CMK (cell line): Measurements from ENCODE around the gene KMT5B.

Source experiments
- DNase-seq: peaks from one replicate; pipeline ENCODE4 v3.0.0-alpha.2; 2010; ENCODE audit warnings: low read depth

The KMT5B gene

DNA sequence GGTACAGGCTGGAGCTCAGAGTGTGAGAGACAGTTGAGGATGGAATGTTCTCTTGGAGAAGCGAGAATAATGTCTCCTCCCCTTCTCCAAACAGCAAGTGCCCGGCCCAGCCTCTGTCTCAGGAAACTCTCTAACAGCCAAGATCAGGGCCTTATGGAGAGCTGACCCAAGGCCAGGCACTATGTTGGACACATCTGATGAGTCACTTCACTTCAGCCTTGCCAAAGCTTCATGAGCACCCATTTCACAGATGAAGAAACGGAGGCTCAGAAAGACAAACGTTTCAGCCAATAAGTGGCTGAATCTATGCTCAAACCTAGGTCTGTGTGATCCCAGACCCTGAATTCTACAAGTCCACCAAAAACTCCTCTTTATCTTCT, 69.8 kb downstream of the KMT5B start:
- no peak for DNase-seq

DNA sequence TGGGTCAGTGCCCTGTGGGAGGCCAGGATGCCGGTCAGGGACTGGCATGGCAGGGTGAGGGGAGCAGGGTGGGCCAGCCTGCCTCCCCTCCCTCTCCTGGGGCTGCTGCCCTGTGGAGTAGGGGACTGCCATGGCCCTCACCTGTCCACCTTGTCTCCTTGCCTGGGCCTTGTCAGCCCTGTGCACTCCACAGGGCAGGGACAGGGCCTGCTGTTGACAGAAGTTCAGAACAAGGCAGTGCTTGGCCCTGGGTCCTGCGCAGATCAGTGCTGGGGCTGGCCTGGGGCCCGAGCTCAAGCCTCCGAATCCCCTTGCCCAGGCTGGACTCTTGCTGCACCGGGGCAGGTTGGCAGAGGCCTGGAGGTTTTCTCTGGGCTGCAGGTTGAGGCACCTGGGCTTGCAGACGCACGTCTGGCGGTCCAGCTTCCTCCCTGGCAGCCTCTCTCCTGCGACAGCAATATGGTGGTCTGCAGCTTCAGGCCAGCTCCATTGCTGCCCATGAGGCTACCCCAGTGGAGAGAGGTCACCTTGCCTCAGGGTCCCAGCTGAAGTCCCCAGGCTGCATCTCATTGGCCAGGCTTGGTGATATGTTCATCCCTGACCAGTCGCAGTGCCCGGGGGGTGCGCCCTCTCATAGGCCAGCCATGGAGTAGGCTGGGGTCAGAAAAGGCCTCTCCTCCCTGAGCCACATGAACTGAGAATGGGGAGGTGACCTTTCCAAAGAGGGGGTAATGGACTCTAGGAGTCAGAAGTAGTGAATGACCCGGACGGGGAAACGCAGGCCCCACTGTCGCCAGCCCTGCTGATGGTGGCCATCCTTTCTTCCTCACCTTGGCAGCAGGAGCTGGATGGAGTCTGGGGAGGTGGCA, 70.4 kb downstream of the KMT5B start:
- DNase-seq: no peak

DNA sequence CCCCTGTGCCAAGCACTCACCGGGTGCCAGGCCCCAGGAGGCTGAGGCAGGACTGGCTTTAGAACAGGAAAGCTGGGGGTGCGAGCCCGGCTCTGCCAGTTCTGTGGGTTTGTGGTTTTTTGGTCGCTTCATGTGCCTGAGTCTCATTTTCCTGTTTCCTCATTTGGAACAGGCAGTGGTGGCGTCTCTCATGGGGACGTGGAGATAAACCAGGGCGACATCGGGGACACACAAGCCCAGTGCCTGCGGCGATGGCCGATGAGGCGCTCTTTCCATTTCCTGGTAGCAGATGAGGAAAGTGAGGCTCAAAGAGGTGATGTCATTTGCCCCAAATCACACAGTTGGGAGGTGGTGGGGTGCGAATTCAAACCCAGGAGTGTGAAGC, 71.1 kb downstream of the KMT5B start:
- DNase-seq: no peak

DNA sequence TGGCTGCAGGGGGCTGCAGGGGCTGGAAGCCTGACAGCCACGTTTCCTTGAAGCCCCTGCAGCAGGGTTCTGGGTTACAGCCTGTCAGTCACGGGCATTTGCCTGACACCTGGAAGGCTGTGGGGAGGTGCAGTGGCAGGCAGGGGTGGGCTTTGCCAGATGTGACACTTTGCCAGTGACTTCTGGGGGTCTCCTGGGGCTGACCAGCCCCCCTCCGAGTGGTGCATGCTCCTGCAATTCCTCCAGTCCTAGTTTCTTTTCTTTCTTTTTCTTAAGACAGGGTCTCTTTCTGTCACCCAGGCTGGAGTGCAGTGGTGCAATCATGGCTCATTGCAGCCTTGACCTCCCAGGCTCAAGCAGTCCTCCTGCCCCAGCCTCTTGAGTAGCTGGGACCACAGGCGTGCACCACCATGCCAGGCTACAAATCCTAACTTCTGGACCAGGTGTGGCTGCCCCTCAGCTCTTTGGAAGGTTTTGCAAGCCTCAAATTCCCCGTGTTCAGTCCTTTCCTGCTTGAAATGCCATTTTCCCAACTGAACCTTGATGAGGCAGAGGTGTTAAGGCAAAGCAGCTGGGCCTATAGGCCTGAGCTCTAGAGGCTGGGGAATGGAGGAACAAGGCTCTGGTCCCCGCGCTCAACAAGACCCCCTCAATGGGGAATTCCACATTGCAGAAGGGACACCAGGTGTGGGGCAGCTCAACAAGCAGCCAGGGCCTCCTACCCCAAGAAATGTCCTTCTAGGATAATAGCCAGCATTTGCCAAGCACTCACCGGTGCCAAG, 71.7 kb downstream of the KMT5B start:
- no peak for DNase-seq

DNA sequence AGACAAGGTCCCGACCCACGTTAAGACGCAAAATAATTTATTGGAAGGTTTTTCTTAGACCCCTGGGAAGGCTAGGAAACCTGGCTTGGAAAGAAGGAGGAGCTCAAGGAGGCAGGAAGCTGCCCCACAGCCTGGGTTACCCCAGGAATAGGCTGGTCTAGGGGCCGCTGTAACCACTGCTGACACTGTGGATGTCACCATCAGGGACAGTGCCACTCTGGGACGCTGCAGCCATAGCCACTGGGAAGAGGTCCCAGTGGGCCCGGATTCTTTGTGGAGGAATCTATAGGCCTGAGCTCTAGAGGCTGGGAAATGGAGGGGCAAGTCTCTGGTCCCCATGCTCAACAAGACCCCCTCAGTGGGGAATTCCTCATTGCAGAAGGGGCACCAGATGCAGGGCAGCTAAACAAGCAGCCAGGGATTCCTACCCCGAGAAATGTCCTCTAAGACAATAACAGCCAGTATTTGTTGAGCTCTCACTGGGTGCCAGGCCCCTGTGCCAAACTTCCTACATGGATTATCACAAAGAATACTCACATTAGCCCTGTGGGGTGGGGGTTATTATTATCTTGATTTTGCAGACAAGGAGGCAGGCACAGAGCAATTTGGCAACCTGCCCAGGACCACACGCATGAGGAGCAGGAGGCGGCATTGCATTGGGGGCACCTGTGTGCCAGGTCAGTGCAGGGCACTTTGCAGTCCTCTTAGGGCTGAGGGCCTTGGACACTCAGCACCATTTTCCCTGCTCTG, 72.4 kb downstream of the KMT5B start:
- DNase-seq: no peak

DNA sequence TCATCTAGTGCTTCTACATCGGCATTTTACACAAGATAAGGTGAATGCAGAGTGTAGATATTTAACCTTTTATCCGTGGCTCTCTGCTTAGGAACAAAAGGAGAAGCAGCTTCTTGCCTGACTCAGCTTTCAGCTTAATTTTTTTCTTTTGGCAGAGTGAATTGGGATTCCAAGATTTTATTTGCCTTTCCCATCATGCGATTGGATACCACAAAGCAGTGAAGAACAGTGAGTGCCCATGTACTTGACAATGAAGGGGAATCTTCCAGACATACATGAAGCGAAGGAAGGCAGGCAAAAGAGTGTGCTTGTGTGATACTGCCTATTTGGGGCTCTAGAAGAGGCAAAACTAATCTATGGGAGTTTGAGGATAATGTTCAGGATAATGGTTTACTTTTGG, 74.9 kb downstream of the KMT5B start:
- no peak for DNase-seq

DNA sequence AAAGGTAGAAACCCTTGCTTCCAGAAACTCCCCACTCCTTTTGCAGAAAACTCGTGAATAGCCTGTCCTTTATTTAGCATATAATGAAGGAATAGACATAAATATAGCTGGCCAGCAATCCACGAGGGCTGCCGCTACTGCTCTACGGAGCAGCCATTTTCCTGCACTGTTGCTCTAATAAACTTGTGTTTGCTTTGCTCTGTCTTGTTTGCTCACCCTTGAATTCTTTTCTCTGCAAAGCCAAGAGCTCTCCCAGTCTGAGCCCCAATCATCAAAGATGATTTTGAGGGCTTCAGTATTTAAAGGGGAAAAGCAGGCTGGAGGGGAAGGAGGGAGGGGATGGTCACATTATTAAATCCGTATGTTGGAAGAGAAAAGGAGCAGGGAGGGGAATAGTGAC, 75.3 kb downstream of the KMT5B start:
- DNase-seq: no peak

DNA sequence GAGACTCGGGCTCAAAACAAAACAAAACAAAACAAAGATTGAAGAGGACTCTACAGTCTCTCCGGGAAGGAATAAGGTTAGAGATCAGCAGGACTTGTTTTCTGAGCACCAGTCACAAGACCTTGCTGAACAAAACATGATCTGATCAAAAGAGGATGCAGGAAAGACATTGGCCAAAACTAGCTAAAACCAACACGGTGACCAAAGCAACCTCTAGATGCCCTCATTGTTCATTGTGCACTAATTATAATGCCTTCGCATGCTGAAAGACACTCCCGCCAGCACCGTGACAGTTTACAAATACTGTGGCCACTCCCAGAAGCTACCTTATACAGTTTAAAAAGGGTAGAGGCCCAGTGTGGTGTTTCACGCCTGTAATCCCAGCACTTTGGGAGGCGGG, 76.2 kb downstream of the KMT5B start:
- DNase-seq: no peak

DNA sequence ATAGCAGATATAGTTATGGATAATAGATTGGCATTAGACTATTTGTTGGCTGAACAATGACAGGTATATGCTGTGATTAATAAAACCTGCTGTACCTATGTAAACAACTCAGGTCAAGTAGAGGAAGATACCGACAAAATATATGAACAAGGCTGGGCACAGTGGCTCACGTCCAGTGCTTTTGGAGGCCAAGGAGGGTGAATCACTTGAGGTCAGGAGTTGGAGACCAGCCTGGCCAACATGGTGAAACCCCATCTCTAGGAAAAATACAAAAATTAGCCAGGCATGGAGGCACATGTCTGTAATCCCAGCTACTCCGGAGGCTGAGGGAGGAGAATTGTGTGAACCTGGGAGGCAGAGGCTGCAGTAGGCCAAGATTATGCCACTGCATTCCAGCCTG, 77.9 kb downstream of the KMT5B start:
- no peak for DNase-seq

DNA sequence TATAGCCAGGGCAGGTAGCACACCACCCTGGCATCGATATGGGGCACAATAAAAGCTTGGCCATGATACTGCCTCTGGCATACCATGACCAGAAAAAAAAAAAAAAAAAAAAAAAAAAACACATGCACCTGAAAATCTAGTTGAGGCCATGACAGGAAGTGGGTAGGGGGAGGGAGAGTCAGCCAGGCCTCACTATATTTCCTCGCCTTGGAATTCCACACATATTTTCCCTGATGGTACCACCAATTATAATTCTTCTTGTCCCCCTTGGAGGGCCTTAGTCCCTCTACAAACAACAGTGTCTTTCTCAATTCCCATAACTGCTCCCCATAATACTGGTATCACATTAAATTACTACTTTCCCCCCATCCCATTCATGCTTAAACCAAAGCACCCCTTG, 79.3 kb downstream of the KMT5B start:
- no peak for DNase-seq

DNA sequence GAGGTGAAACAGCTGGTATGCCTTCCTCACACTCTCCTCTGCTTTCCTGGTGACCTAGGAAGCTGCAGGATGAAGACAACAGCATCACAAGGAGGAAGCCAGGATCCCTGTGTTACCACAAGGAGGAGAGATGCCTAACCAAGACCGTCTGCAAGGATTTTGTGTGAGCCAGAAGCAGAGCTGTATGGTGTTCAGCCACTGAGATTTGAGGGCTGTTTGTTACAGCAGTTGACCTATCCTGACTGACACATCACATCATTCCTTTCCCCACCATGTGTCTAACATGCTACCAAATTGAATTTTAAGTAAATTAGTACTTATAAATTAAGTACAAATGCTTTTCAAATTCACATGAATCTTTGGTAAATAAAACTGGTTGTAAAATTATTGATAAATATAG, 83.0 kb downstream of the KMT5B start:
- DNase-seq: no peak

DNA sequence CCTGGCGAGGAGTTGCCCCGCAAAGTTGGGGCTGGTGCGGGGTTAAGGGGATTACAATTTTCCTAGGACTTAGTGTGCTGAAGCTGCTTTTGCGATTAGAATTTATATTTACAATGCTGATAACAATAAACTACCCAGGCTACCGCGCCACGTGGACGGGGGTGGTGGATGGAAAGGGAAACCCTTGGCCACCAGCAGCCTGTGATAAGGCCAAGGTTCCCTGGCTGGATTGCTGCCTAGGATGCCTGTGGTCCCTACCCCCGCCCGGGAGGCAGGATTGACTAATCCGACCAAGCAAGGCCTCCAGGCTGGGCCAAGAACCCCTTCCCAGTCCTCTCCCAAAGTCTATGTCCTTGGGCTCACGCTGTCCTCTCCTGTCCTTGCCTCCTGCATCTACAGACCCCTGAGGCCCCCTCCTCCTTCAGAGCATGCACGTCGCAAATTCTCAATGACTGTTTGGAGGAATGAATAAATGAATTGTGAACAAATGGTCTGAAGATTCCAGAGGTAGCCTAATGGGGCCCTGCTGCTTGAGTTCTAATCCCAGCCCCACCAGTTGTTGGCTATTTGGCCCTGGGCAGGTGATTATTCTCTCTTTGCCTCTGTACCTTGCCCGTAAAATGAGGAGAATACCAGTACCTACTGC, 84.3 kb downstream of the KMT5B start:
- DNase-seq: peak; percentile 86

DNA sequence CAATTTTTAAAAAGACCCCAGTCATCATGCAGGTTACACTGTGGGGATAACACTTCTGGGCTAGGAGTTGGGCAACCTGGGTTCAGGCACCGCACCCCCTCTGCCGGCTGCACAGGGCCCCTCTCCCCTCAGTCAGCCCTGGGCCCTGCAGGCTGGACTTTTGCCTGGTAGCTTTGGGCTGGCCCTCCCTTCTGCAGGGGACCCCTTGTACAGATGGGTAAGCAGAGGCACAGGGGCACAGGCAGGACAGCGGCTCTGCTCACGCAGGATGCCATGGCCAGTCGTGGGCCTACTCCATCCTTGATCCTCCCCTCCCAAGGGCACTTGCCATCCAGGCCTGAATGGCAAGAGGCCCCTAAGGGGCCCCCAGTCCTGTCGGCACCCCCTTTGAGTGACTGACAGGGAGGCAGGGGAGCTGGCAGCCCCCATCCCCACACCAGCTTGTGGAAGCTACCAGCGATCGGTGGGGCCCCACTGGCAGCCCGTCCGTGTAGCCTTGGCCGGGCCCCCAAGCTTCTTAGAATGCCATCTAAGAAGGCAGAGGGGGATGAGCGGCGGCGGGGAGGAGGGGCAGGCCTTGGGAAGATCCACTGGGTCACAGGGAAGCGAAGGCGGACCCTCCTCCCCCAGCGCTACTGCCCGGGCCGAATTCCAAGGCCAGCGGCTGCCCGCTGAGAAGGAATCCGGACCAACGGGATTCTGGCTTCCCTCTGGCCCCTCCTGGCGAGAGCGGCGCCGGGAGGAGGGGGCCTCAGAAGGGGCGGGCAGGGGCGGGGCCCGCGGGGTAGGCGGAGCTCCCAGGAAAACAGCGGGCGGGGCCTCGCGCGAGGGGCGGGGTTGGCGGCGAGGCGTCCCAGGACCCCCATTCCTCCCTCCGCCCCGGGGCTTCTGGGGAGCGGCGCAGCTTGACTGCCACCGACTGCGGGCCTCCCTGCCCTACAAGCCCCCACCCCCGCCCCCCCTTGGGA, 85.1 kb downstream of the KMT5B start:
- peak; percentile 61 for DNase-seq

DNA sequence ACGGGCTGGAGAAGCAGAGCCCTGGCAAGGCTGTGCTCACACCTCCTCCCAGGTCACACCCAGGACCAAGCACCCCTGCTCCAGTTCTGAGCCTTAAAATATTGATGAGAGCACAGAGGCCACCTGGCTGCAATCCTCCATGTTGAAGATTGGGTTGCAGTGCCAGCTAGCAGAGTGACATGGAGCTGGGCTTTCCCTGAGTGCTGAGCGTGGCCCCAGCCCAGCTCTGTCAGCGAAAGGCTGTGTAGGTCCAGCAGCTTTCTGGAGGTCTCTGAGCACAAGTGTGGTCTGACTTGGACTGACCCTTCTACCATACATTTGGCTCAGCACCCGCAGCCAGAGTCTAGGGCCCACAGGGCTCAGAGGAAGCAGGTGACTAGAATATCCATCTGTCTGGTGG, 87.9 kb downstream of the KMT5B start:
- DNase-seq: no peak

DNA sequence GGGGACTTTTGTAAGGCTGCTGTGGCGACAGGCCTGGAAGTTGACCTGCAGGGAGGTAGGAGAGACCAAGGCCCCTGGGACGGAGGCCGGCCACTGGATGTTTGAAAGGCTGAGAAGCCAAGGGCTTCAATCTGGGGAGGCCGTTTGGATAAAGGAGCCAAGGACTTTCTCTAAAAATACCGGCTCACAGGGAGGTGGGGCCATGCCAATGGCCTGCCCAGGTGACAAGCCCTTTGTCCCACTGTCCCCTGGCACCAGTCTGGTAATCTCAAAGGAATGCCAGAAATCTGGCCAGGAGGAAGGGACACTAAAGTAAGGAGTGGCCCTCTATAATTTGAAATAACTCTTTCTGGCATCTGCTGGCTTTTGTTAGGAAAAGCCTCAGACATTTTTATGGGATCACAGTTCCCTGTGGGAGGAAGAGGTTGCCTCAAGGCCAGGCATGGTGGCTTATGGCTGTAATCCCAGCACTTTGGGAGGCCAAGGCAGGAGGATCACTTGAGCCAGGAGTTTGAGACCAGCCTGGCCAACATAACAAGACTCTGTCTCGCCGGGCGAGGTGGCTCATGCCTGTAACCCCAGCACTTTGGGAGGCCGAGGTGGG, 90.1 kb downstream of the KMT5B start:
- no peak for DNase-seq

DNA sequence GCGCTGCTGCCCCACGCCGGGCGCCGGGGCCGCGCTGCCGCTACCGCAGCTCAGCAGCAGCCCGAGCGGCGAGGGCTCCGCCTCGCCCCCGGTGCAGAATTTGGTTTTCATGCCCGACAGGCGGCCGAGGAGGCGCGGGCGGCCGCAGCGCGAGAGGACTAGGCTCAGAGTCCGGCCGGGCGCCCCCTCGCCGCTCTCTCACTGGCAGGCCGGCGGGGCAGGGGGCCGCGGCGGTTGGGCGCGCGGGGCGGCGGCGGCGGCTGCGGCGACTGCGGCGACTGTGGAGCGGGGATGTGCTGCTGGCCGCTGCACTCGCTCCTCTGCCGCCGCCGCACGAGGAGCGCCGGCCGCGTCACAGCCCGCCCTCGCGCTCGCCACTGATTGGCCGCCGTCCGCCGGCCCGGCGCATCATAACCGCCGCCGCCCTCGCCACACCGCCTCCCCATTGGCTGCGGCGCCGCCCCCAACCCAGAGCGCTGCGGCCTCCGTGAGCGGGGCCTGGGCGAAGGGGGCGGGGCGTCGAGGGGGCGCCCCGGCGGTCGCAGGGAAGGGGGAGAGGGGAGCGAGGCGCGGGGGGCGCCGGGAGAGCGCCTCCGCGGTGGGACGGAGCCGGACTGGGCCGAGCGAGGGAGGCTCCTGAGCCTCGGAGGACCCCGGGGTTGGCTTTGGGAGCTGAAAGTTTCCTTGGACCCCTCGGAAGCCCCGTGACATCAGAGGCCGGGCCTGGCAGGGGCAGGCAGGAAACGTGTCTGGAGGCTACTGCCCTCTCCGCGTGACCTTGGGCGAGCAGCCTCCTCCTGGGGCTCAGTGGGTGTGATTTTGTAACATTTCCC, 91.8 kb downstream of the KMT5B start, which contains the start of gene CHKA:
Gene CHKA, minus strand, starts transcription at position 322 of the 833 bp plus-strand sequence. Its CDS starts 211 bp downstream, at position 111.
- DNase-seq: peak; percentile 80

DNA sequence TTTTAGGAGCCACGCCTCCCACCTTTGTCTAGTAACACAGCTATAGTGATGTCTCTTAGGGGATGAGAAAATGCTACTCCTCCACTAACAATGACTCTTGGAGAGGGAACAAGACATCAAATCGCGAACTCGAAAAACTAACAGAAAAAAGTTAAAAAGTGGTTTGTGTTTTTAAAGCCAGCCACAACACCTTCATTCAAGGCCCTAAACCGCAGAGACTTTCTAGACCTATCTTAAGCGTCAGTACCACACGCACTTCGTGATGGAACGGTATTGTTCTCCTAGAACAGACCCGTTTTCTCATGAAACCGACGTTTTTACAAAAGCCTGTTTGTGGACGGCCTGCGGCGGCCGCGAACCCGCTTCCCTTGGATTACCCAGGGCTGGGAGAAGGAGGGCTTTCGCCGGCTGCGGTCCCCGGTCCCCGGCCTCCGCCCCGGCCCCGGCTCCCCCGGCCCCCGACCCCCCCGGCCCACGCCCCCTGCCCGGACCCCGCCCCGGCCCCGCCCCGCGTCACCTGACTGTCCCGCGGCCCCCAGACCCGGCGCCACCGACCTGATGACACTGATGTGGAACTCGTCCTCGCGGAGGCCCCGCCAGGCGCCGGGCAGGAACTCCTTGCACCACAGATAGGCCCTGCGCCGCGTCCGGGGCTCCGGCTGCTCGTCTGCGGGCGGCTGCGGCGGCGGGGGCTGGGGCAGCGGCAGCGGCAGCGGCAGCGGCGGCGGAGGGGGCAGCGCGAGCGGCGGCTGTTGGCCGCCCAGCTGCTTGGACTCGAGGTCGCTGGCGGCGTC, 92.6 kb downstream of the KMT5B start:
- peak; percentile 70 for DNase-seq

DNA sequence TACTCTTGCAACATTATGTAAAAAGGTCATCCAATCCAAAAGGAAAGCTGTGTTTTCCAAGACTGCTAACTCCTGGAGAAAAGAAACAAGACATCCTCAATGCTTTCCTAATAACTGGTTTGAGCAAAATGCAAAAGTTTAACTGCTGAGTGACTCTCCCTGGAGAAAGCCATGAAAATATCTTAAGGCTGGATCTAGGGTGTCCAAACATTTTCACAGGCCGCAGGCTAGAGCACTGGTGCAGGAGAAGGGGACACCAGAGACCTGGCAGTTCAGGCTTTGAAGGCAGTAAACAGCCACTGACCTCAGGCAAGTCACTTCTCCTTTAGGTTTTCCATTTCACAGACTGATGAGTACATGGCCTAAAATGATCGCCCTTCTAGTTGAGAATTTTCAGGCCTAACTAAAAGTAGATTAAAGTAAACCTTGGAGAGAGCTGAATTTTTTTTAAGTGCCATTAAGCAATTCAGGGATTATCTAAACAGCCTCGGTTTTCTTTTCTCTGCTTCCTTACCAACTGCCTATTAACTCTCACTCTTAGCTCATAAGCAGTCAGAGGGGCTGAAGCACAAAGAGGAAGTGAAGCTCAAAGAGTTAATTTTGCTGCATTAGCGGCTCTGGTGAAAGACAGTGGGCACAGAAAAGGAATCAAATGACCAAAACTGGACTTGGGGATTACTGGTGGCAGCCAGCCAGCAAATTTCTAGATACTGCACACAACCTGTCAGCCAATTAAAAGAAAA, 94.2 kb downstream of the KMT5B start:
- DNase-seq: no peak
